ENCODE results near the gene MAP2K3.

The MAP2K3 gene

GRCh38 chr17:21283482-21284318 lies 811 bp upstream of the MAP2K3 start:
- peak in 1 of 4 experiments; percentile 45 for DNase-seq

GRCh38 chr17:21285164-21286065 lies 904 bp downstream of the MAP2K3 start:
- DNase-seq: no peak

- DNase-seq: no peak
These were observed 1.7 kb downstream of the MAP2K3 start for GRCh38 chr17:21286066-21286770.

GRCh38 chr17:21286909-21287702 lies 2.6 kb downstream of the MAP2K3 start:
- DNase-seq: no peak

GRCh38 chr17:21287703-21288449 lies 3.4 kb downstream of the MAP2K3 start:
- peak; percentile 77 to 90 (median 88) for DNase-seq

DNA sequence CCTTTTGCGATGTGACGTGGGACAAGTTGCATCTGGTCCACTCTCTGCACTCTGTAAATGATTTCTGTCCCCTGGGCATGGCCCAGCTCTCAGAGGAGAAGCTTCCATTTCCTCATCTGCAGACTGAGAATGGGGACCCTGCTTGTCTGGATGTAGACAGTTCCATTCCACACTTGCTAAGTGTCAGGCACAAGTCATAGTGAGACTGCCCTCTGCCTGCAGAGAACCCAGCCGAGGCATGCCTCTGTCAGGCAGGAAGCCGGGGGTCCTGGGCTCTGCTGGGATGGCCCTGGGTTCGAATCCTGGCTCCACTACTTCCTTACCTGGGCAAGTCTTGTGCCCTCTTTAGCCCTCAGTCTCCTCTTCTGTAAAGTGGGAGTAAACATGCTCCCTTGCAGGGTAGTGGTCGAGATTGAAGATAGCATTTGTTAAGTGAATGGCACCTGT lies 4.1 kb downstream of the MAP2K3 start:
- DNase-seq: no peak

DNA sequence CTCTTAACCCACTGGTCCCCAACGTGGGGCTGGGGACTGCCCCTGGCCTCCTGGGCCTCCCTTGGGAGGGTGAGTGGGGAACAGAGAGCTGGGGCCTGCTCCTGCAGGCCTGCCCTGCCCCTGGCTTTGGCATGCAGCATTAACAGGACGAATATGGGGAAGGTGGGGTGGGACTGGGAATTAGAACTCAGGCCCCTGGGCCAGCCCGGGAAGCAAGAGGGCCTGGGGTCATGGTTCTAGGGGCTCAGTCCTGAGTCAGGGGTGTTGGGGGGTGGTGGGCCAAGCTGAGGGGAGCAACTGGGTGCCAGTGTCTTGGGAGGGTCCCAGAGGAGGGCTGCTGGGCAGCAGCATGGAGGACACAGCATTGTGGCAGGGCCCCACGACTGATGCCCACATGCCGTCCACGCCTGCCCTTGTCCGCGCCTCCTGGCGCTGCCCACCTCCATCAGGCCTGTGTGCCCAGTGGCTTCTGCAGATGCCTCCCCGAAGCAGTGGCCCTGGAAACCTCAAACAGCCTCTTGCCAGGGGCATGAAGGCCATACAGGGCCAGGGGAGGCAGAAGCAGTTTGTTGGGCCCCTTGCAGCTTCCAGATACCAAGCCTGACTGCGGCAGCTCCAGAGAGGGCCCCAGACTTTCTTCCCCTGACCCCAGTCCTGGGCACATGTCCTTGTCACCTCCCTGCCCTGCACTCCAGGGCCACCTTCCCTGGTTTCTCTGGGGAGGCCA lies 4.8 kb downstream of the MAP2K3 start:
- no peak for DNase-seq

DNA sequence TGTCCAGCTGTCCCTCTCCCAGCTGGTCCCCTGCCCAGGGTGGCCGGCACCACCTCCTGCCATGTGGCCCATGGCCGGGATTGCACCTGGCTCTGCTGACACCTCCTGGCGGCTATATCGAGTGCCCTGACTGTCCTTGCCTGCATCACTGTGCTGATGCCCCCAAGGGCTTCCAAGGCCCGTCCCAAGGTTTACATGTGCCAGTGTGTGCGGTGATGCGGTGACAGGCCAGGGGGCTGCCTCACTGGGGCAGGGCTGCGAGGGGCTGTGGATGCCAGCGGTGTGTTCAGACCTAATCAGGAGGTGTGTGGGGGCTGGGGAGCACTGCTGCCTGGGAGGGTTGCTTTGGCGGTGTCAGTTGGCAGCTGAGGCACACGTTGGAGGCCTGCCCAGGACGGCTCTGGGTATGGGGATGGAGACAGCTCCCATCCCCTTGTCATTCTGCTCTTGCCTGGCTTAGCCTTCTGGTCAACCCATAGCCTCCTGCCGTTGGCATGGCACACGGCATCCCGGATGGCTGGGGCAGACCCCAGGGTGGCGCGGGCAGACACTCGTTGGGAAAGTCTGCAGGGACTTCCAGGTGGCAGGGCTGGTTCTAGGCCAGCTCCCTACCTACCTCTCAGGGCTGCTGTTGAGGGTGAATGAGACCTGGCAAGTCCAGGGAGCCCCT lies 5.5 kb downstream of the MAP2K3 start:
- DNase-seq: no peak

DNA sequence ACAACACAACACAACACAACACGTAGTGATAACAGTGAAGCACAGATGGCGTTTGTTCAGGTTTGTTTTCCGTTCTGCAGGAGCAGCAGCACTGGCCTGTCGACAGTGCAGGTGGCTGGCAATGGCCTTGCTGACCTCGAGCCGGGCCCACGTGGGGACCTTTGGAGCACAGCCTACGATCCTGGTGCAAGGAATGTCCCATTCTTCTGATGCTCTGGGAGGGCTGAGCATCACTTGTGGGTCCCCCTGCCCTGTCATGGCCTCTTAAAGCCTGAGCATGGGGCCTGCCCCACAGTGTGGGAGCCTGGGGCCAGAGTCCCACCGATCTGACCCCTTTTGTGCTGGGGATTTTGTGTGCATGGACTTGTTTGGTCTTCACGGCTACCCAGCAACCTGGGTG lies 6.8 kb downstream of the MAP2K3 start:
- no peak for DNase-seq

- no peak for DNase-seq
These were observed 7.4 kb downstream of the MAP2K3 start for GRCh38 chr17:21291862-21292261.

DNA sequence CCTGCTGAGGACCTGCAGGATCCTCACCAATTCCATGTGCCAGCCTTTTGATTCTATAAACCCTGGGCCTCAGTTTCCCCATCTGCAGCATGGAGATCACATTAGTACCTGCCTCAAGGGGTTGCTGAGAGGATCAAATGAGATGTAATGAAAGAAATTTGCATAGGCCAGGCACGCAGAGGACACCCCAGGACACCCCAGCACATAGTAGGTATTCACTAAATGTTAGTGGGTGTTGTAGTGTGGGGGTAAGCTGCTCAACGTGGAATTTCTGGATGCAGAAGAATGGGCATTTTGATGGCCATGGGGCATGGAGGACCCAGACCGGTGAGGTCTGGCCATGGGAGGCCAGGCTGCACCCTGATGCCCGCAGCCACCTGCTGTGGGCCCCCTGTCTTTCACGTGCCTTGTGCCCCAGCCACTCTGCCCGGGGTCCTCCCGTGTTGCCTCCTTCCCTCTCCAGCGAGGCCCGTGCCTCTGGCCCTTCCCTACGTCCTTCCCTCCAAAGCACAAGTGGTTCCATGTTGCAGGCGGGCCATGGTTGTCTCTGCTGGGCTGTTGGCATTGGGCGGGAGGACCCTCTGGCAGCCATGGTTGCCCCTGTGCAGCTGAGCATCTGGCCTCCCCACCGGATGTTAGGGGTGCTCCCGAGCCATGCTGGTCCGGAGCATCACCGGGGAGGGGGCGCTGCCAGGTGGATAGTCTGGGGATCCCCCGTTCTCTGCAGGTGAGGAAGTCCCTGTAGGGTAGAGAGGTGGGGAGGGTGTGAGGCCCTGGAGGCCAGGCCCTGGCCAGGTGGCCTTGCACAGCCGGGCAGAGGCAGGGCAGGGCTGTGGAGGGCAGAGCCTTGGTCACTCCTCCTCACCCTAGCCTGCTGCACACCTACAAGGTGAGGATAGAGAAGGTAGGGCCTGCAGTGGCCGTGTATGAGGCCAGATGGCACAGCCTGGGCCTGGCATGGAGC lies 8.6 kb downstream of the MAP2K3 start:
- DNase-seq: no peak

DNA sequence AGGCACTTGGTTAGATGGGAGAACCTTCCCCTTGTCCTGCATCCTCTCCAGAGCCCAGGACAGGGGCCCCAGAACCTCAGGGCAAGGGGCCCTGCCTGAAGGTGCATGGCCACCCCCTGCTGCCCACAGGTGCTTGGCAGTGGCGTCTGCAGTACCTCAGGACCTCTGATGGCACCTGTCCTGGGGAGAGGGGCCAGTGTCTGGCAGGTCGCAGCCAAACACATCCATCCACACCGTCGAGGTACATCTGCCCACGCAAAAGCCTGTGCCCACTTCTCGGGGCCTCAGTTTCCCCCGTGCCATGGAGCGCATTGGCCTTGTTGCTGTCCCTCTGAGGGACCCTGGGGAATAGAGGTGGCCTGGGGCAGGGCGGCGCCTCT lies 9.3 kb downstream of the MAP2K3 start:
- no peak for DNase-seq

DNA sequence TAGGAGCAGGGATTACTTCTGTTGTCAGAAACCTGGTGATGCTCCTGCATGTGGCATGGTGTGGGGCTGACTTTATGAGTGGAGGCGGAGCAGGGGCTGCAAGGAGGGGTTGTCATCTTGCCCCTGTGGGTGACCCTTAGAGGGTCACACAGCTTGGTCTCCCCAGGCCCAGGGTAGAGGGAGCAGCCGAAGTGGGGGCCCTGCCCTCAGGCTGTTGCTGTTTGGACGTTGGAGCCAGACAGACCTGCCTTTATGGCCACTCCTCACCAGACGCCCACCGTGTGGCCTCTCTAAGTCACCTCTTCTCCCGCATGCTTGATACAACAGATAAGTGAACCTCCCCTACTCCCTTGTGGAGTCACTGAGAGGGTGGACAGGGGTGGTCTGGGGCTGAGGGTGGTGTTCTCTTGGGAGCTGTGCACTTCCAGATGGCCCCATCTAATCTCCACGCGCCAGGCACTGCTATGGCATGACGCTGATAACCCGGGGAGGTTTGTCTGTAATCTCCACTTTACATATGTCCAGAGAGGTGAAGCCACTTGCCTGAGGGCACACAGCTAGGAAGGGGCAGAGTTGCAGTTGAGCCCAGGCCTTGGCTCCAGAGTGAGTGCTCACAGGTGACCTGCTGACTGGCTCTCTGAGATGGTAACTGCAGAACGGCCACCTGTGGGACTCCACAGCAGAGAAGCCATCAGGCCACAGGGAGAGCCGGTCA lies 10.0 kb downstream of the MAP2K3 start:
- DNase-seq: no peak

DNA sequence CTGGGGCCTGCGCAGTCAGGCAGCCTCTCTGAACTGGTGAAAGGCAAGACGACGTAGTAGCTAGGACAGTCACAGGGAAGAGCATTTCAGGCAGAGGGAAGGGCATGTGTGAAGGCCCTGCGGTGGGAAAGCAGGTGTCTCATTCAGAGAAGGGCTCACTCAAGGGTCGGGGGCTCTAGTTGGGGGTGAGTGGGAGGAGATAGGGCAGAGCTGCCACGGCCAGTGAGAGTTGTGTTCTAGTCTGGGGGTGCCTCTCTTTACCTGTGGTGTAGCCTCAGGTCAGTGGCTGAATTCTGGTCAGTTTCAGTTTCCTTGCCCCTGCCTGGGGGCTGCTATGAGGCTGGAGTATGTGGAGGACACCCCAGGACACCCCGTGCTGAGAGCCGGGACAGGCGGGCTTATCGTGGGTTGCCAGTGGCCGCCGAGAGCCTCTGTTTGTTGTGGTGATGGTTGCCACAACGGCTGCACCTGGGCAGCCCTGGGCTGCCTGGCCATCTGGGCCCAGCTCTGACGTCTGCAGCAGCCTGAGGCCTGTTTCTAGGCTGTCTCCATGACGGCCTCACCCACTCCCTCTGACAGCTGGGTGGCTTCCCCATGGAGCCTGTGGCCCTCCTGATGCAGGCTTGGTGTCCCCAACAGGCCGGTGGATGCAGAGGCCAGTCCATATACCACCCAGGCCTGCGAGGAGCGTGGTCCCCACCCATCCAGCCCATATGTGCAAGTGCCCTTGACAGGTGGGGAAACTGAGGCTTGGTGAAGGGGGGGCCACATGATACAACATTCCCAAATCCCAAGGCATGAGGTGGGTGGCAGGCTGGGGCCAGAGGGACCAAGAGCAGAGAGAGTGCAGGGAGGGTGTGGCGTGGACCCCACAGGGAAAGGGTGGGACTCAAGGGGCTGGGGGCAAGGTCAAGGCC lies 10.8 kb downstream of the MAP2K3 start:
- DNase-seq: no peak

GRCh38 chr17:21296097-21297025 lies 11.8 kb downstream of the MAP2K3 start:
- DNase-seq: no peak

- DNase-seq: no peak
These were observed 12.6 kb downstream of the MAP2K3 start for GRCh38 chr17:21297026-21297520.

Measured in activated CD4-positive, CD25-positive, alpha-beta regulatory T cell (primary cell).